ENCODE results near the gene CEP112. TPM values are rescaled to one million over a fixed set of nuclear protein-coding genes. Genes with fewer than 3 reads are reported as not detected.

CEP112 gene
- total and polyA plus RNA-seq, 2 of the 8 experiments (the other 6 are each of a cell fraction or from before 2014, with no cell fraction given), result 0.62 to 3.1 TPM

- no peak for TF ChIP-seq CHD7 (IDR thresholded peaks at IDR 0.05; ENCODE audit: insufficient replicate concordance, low read length)
These were observed 255.9 kb downstream of the CEP112 start (continued) for GRCh38 chr17:65936013-65936412.

All from H1 (cell line).